Measurements from ENCODE around the gene OSBPL10.

- TF ChIP-seq NFE2L2 (IDR thresholded peaks at IDR 0.05; ENCODE audit: low read depth, low read length) (no peak), POLR2A (IDR thresholded peaks at IDR 0.05; ENCODE audit: low read depth, low read length) (no peak)
Observed at GRCh38 chr3:31743331-31744089, 237.6 kb downstream of the OSBPL10 start.
